GM18511 (cell line): Measurements from ENCODE around the gene PHC1.
"Not testable (repeated sequence)": the region's sequence is repeated elsewhere in the genome, so short reads cannot be mapped to it uniquely, and the experiment has no call there.

Source experiments
- ATAC-seq: cut with Tn5 transposase; IDR thresholded peaks from one replicate; pipeline ENCODE4 v1.9.1; 2021; ENCODE audit warnings: mild to moderate bottlenecking, moderate library complexity; ENCODE audit not compliant: unreplicated experiment

Gene PHC1

DNA sequence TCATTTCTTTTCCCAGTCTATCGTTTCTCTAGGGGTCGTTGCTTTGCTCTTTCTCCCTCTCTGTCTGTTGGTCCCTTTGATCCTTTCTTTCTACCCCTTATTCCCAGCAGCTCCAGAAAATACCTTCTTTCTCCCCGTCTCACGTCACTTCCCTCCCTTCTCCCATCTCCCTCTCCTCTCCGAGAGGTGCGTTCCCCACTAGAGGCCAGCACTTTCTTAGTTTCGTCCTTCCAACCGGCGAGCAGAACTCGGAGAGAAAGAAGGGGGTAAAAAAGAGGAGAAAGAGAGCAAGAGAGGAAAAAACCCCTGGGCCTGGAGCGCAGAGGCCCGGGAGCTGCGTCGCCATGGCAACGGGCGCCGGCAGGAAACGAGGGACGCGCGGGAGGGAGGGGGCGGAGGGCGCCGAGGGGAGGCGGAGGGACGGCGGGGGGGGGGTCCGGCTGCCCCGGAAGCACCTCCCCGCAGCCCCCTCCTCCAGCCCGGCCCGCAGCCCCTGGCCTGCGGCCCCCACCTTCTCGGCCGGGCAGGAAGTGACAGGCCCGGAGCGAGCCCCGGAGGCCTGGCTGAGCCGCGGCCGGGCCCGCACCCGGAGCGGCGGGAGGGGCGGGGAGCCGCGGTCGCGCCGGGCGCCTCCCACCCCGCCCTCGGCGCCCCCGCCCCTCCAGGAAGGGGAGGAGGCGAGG is at the start of gene PHC1:
TSS of gene PHC1 (plus strand) at position 477 of the 683 bp plus-strand sequence. CDS start 3,169 bp downstream, outside the sequence.
- ATAC-seq: peak; percentile 74

DNA sequence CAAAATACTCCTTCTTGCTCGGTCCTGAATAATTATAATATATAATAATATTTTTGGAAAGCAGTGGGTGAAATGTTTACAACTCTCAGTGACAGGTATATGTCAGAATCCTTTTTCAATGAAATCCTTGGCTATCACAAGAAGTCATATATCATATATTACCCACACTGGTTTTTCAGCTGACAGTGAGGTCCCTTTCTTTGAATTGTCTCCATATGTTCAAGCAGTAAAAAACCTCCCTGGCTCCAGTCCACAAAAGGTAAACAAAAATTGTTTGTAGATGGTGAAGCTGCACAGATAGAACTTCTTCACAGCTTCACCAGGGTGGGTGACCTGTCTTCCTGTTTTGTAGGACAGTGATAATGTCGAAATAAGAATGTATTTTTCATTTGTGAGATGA is 47.9 kb upstream of the PHC1 start:
- ATAC-seq: no peak

DNA sequence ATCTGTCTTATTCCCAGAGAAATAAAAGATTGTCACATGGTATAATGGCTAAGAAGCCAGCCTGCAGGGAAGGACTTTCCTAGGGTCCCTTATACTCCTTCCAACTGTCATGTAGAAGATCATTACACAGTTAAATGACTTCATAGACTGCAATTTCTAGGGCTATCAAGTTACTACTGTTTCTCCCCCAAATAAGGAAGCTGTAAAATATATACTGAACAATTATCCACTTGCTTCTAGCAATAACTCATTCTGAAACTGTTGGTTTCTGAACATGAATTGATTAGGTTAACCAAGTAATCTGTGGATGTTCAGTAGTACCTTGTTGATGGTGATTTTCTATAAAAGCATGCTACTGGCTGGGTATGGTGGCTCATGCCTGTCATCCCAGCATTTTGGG is 47.3 kb upstream of the PHC1 start:
- no peak for ATAC-seq

DNA sequence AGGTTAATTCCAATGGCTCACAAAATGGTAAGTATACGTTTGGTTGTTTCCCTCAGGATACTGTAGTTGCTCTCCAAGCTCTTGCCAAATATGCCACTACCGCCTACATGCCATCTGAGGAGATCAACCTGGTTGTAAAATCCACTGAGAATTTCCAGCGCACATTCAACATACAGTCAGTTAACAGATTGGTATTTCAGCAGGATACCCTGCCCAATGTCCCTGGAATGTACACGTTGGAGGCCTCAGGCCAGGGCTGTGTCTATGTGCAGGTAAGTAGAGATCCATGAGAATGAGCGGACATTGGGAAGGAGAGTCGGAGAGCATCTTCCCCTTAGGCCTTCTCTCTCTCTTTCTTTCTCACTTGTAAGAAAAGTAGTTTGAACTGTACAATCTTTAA is 46.5 kb upstream of the PHC1 start:
- no peak for ATAC-seq

DNA sequence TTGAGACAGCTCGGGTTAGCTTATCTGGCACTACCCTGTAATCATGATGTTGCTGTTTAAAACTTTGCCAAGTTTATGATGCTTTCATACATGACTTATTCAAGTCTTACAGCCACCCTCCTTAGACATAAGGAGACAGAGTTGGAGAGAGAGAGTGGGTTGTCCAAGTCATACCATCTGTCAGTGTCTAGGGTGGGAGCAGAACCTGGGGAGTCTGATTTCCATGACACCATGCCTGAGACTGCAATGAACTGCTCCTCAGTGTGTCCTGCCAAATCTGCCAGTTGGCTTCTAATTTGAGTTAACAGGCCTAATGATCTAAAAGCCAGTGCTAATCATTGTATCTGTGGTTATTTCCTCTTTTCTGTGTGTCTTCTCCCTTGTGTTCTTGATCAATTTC is 43.7 kb upstream of the PHC1 start:
- ATAC-seq: no peak

DNA sequence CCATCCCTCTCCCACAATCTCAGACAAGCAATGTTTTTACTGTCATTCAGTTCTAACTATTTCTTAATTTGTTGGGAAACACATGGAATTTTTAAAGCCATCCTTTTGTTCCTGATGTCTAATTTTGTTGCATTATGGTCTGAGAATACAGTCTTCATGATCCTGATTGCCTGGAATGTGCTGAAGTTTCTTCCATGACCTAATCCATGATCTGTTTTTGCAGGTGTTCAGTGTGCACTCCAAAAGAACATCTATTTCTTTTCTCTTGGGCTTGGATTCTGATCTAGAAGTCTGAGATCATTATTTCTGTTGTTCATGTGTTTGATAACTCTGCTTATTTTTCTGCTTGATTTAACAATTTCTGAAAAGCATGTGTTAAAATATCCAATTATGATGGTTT is 43.2 kb upstream of the PHC1 start:
- ATAC-seq: no peak

DNA sequence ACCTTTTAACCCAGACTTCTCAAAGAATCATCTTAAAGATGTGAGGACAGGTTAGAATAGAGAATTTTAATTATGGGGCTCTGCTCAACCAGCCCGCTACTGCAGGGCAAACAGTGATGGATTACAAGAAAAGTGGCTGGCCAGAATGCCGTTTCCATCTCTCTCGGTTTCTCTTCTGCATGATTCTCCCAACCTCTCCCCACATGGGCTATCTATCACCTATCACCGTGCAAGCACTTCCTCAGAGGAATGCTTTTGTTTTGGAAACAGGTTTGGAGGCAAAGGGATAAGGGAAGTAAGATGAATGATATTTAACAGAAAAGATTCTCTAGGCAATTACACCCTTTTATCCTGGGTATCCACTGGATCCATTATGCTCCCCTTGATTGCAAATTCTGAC is 37.4 kb upstream of the PHC1 start:
- no peak for ATAC-seq

DNA sequence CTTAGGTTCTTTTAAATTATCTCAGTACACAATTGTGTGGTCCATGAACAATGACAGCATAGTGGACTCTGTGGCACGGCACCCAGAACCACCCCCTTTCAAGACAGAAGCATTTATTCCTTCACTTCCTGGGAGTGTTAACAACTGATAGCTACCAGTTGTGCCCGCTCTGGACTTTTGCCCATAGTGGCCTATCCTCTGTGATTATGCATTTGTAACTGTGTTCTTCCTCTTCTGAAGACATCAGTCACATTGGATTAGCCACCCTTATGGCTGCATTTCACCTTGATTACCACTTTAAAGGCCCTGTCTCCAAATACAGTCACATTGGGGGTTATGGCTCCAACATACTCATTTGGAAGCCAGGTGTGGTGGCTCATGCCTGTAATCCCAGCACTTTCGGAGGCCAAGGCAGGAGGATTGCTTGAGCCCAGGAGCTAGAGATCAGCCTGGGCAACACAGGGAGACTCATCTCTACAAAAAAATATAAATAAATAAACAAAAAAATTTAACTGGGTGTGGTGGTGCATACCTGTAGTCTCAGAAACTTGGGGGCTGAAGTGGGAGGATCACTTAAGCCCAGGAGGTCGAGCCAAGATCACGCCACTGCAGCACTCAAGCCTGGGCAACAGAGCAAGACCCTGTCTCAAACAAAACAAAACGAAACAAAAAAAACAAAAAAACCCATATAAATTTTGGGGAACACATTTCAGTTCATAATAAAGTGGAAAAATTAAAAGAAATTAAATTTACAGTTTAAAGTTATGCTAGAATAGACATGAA is 27.6 kb upstream of the PHC1 start:
- no peak for ATAC-seq

DNA sequence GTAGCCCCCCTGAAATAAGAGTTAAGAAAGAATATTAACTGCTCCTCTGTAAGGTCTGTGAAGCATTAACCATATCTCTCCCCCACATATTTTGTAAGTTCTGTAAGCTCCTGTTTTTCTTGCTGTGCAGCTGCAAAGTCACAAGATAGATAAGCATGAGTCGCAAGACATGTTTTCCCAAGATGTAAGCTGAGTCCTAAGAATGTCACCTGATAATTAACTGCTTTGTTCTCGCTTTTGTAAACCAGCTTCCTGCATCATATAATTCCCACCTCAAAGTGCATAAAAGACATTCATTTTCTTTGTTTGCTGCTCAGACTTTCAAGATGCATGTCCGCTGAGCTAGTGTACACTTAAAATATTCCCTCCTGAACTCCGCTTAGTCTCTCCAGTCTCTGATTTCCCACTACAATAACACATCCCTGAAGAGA is 27.0 kb upstream of the PHC1 start:
- no peak for ATAC-seq

DNA sequence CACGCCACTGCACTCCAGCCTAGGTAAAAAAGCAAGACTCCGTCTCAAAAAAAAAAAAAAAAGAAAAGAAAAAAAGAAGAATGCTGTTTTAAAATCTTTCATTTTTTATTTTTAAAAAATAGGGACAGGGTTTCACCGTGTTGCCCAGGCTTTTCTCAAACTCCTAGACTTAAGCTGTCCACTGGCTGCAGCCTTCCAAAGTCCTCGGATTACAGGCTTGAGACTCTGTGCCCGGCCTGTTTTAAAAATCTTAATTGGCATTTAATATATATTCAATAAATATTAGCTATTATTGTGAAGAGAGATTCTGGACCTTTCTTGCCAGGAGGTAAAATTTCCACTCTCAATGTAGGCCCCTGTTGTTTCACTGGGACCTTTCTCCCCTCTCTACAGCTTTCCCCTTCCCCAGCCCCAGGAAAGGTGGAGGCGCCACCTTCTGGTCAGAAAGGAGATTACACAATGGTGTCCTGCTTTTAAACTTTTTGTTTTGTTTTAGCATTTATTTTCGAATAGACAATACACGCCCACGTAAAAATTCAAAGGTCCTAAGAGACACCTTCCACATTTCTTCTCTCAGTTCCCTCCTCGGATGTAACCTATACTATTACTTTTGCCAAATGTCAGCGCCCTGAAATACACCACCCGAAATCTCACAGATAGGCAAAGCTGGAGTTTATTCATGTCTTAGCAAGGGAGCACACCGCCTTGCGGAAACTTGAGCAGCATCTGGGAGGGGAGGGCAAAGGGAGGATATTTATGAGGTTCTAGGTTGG is 23.8 kb upstream of the PHC1 start:
- ATAC-seq: no peak

DNA sequence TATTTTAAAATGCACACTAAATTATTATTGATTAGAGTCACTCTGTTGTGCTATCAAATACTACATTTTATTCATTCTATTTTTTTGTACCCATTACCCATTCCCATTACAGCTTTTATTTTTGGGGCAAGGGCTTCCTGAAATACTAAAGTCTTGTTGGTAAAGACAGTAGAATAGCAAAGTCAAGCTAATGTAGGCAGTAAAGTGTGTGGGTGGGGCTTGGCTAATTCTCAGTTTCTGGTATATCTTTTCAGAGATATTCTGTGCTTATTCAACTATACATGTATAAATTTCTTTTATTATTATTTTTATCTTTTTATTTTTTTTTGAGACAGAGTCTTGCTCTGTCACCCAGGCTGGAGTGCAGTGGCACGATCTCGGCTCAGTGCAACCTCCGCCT is 22.3 kb upstream of the PHC1 start:
- ATAC-seq: no peak

DNA sequence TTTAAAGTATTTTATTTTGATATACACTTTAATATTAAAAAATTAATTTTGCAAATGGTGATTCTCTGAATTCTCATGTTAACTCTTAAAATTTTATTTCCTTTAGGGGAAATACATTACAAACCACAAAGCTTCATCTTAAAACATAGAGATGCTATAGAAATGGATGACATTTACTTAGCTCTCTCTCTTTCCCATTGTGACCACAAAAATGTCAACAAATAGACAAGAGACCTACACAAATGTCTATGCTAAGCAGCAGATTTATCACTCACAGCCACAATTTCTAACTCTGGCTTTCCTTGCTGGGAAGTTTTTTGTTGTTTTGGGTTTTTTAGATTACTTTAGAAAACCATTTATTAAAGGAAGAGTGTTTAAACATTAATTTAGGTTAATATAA is 19.9 kb upstream of the PHC1 start:
- ATAC-seq: no peak

DNA sequence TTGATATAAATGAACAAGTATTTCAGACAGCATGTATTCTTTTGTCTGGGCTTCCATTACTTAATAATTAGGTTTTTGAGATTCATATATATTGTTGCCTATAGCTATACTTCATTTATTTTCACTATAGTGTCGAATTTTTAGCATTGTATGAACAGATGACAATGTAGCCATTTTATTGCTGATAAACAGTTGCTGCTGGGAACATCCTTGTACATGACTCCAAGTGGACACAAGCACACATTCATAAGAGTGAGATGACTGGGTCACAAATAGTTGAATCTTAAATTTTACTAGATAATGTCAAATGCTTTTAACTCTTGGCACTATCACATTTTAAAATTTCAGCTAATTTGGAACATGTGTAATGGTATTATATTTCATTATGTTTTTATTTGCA is 19.3 kb upstream of the PHC1 start:
- ATAC-seq: no peak

DNA sequence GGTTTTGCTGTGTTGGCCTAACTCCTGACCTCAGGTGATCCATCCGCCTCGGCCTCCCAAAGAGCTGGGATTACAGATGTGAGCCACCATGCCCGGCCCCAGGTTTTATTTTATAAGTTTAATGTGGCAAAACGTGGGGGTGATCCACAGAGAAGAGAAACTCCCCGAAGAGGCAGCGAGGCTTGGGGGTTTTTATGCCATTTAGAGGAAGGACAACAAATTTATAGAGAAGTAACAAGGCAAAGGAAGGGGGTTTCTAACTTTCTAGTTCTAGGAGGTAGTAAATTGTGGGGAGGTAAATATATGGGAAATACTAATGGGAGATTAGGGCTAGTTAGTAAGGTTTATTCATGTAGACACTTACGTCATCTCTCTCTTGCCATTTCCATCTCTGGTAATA is 17.2 kb upstream of the PHC1 start:
- no peak for ATAC-seq

DNA sequence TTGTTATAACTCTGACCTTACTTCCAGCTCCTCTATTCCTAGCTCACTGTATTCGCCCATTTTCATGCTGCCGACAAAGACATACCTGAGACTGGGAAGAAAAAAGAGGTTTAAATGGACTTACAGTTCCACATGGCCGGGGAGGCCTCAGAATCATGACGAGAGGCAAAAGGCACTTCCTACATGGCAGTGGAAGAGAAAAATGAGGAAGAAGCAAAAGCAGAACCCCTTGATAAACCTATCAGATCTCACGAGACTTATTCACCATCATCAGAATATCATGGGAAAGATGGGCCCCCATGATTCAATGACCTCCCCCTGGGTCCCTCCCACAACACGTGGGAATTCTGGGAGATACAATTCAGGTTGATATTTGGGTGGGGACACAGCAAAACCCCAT is 14.5 kb upstream of the PHC1 start:
- no peak for ATAC-seq

DNA sequence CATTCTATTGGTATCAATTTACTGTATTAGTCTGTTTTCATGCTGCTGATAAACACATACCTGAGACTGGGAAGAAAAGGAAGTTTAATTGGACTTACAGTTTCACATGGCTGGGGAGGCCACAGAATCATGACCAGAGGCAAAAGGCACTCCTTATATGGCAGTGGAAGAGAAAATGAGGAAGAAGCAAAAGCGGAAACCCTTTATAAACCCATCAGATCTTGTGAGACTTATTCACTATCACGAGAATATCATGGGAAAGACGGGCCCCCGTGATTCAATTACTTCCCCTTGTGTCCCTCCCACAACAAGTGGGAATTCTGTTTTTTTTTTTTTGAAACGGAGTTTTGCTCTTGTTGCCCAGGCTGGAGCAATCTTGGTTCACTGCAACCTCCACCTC is 11.6 kb upstream of the PHC1 start:
- ATAC-seq: not testable (repeated sequence)

DNA sequence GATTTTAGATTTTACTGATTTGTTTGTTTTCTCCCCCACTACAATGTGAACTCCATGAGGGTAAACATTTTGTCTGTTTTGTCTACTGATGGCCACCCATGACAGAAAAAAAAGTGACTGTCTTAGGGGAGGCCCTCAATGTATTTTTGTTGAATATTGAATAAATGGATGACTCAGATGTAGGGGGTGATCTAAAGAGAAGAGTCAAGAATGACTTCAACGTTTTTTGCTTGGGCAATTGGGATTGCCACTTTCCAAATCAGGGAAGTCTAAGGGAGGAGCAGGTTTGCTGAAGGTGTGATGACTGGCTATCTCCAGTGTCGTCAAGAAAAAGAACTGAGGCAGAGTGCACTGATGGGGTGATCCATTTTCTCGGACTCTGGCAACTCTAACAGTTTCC is 10.7 kb upstream of the PHC1 start:
- ATAC-seq: no peak

DNA sequence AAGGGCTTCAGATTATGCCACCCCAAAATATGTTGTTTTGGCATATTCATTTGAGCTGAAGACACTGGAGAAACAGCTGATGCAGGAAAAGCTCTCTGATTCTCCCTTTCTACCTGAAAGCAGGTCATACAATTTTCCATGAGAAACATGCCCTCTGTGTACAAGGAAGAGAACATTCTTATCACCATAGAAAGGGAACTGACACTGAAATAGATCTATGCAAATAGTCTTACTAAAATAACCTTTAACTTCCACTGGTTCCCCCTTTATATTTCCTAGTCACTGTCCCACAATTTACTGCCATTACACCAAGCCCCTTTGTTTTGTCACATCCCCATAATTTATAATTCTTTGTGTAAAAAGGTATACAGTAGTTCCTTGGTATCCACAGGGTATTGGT is 9.6 kb upstream of the PHC1 start:
- ATAC-seq: no peak

DNA sequence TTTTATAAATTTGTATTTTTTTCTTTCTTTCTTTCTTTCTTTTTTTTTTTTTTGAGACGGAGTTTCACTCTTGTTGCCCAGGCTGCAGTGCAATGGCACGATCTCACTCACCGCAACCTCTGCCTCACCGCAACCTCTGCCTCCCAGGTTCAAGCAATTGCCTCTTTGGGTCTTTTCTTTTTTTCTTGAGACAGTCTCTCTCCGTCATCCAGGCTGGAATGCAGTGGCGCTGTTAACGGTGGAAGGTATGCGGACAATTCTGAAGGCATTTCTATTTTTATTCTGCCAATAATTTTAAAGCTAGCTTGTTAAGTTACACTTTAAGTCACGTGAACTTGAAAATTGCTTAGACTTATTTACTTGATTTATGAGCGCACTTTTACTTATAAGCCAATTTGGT is 8.8 kb upstream of the PHC1 start:
- ATAC-seq: no peak

DNA sequence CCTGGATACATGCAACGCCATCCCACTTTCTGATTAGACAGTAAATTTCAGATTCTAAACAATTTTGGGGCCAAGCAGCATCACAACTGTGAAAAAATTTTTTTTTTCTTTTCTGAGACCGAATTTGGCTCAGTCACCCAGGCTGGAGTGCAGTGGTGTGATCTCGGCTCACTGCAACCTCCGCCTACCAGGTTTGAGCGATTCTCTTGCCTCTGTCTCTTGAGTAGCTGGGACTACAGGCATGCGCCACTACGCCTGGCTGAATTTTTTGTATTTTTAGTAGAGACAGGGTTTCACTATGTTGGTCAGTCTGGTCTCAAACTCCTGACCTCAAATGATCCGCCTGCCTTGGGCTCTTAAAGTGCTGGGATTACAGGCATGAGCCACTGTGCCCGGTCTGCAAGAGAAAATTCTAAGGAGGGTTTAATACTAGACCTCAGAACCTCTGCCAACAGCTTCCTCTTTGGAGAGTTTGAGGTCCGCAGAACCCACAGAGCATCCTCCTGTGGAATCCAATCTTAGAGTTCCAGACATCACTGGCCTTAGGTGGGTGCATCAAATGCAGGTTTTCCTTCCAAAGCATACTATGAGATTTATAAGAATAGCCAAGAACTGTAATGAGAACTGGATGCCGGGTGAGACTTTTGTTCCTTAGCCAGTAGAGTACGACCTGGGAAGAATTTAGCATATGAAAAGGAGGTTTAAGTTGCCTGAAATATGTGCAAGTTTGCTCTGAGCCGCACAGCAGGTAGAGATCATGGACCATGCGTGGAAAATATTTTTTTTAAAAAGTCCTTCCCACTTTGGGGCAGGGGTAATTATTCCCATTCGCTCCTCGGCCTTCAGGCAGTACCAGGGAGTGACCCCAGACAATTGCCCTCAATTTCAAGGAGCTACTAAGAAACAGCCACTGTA is 7.8 kb upstream of the PHC1 start:
- ATAC-seq: no peak

DNA sequence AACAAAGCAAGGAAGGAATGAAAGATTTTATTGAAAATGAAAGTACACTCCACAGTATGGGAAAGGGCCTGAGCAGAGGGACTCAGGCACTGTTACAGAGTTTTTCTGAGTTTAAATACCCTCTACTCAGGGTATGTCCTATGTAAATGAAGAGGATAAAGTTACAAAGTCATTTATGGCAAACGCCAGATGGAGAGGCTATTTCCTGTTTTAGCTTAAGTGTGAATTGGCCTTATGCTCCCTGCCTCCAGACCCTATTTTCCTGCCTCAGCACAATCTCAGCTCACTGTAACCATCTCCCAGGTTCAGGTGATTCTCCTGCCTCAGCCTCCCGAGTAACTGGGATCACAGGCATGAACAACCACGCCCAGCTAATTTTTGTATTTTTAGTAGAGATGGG is 6.8 kb upstream of the PHC1 start:
- no peak for ATAC-seq
